ENCODE data around the gene CCDC148.
"Not testable (repeated sequence)": the region's sequence is repeated elsewhere in the genome, so short reads cannot be mapped to it uniquely, and the experiment has no call there.

CCDC148 gene

DNA sequence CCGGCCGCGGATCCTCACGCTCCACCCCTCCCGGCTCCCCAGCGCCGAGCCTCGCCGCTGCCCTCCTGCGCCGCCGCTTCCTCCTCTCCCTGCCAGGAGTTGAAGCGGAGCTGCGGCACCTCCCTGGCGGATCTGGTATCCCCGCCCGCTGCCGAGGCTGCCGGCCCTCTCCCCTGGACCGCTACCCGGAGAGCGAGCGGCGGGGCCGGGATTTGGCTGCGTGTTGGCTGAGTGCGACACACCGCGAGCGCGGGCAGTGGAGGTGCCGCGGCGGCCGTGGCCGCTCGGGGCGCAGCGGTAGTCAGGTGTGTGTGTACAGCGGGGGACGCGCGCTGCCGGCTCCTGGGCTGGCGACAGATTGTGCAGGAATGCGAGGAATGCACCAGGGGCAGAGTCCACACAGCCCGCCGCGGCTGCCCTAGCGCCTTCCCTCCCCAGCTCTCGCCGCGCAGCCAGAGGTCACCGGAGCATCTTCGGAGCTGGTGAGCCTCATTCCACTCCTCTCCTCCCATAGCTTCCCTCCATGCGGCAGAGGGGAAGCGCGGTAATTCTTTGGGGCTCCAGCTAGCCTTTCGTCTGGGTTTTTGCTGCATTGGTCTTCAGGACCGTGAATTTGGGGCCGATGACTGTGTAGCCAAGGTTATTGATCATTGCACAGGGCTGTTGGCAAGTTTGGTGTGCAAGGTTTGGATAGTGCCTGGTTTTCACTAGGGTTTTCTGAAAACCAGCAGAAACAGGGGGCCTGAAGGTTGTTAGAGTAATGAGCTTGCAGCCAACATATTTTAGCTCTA lies 1.5 kb upstream of the CCDC148 start:
- TF ChIP-seq, protein P1, sequence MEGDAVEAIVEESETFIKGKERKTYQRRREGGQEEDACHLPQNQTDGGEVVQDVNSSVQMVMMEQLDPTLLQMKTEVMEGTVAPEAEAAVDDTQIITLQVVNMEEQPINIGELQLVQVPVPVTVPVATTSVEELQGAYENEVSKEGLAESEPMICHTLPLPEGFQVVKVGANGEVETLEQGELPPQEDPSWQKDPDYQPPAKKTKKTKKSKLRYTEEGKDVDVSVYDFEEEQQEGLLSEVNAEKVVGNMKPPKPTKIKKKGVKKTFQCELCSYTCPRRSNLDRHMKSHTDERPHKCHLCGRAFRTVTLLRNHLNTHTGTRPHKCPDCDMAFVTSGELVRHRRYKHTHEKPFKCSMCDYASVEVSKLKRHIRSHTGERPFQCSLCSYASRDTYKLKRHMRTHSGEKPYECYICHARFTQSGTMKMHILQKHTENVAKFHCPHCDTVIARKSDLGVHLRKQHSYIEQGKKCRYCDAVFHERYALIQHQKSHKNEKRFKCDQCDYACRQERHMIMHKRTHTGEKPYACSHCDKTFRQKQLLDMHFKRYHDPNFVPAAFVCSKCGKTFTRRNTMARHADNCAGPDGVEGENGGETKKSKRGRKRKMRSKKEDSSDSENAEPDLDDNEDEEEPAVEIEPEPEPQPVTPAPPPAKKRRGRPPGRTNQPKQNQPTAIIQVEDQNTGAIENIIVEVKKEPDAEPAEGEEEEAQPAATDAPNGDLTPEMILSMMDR (IDR thresholded peaks at IDR 0.05; ENCODE audit: low read length, missing control alignments): no peak
- peak overlapping the region; percentile 76 for H3K4me3 ChIP-seq (replicated peaks; ENCODE audit: low read depth, low read length)
- peak; percentile 56 for DNase-seq (ENCODE audit: low read depth)

DNA sequence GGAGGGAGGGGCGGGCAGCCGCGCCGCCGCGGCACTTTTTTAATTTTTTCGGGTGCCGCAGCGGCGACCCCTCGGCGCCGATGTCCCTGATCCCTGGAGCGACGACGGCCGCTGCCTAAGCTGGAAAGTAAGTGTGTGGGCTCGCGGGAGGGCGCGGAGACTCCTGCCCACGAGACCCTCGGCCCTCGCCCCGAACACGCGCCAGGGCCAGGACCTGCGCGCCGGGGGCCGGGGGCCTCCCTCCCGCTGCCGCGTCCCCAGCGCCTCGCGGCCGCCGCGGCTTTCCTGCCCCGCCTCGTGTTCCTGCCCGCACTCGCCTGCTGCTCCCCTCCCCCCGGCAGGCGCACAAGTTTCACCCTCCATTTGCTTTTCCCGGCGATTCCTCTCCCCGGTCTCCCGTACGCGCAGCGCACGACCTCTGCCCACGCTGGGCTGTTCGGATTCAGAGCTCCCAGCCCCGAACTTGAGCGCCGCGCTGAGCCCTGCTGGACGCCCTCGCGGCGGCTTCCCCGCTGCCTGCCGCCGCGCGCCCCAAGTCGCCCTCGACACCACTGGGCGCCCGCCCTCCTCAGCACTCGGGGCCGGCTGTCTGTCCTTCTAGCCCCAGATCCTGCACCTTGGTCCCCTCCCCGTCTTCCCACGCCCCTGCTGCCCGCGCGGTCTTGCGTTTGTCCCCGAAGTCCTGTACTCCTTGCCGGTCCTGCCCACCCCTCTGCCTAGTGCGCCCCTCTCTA lies 706 bp upstream of the CCDC148 start:
- DNase-seq (ENCODE audit: low read depth): peak; percentile 65
- TF ChIP-seq, protein P1 (IDR thresholded peaks at IDR 0.05; ENCODE audit: low read length, missing control alignments): no peak
- H3K4me3 ChIP-seq (replicated peaks; ENCODE audit: low read depth, low read length): peak overlapping the region; percentile 76

DNA sequence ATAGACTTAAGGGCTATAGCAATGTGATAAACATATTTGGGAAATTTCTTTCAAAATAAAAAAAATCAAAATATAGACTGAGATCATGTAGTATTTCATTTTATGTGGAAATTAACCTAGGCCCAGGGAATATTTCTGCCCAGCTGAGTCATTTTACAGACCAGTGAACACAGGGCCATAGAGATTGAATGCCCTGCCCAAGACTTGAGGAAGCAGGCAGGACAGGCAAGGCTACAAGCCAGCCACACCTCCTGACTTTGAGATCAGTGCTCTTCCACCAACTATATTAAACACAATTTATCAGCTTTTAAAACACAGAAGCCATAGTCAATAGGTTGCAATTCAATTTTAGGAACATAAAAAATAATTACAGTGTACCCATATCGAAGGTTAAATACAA lies 12.9 kb downstream of the CCDC148 start:
- TF ChIP-seq, protein P1 (IDR thresholded peaks at IDR 0.05; ENCODE audit: low read length, missing control alignments): no peak
- no peak overlapping the region for H3K4me3 ChIP-seq (replicated peaks; ENCODE audit: low read depth, low read length)
- DNase-seq (ENCODE audit: low read depth): no peak

DNA sequence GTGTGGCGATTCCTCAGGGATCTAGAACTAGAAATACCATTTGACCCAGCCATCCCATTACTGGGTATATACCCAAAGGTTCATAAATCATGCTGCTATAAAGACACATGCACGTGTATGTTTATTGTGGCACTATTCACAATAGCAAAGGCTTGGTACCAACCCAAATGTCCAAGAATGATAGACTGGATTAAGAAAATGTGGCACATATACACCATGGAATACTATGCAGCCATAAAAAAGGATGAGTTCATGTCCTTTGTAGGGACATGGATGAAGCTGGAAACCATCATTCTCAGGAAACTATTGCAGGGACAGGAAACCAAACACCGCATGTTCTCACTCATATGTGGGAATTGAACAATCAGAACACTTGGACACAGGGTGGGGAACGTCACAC lies 17.5 kb downstream of the CCDC148 start:
- not testable (repeated sequence) for H3K4me3 ChIP-seq (replicated peaks; ENCODE audit: low read depth, low read length); DNase-seq (ENCODE audit: low read depth)

DNA sequence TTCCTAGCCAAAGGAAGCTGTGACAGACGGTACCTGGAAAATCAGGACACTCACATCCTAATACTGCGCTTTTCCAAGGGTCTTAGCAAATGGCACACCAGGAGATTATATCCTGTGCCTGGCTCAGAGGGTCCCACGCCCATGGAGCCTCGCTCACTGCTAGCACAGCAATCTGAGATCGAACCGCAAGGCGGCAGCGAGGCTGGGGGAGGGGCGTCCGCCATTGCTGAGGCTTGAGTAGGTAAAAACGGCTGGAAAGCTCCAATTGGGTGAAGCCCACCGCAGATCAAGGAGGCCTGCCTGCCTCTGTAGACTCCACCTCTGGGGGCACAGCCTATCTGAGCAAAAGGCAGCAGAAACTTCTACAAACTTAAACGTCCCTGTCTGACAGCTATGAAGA lies 22.8 kb downstream of the CCDC148 start:
- not testable (repeated sequence) for DNase-seq (ENCODE audit: low read depth); H3K4me3 ChIP-seq (replicated peaks; ENCODE audit: low read depth, low read length)

DNA sequence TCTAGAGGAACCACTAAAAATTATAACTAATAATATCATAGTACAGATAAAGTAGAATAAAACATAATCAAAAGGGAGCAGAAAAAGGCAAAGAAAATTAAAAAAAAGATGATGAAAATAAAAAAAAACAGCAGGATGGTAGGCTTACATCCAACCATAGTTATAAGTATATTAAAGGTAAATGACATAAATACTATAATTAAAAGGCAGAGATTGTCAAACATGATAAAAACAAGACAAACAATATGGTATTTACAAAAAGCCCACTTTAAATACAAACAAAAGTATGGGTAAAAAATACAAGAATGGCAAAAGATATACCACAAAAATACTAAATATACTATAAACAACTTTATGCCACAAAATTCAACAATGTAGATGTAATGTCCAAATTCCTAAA lies 24.4 kb downstream of the CCDC148 start:
- DNase-seq (ENCODE audit: low read depth): no peak
- H3K4me3 ChIP-seq (replicated peaks; ENCODE audit: low read depth, low read length): no peak overlapping the region
- TF ChIP-seq, protein P1 (IDR thresholded peaks at IDR 0.05; ENCODE audit: low read length, missing control alignments): no peak

DNA sequence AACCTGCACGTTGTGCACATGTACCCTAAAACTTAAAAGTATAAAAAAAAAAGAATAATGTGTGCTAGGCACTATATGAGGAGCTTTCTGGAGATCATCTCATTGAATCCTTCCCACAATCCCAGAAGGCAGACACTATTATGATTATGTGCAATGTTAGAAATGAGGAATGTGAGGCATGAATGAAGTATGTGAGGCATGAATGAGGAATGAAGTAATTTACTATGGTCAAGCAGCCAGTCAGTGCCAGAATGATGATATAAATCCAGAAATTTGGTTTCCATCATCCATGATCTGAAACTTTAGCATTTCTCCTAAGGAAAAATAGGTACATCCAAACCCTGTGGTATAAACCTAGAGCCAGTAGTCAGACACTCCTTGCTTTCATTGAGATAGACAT lies 42.0 kb downstream of the CCDC148 start:
- H3K4me3 ChIP-seq (replicated peaks; ENCODE audit: low read depth, low read length): no peak overlapping the region
- TF ChIP-seq, protein P1 (IDR thresholded peaks at IDR 0.05; ENCODE audit: low read length, missing control alignments): no peak
- DNase-seq (ENCODE audit: low read depth): peak; percentile 42

DNA sequence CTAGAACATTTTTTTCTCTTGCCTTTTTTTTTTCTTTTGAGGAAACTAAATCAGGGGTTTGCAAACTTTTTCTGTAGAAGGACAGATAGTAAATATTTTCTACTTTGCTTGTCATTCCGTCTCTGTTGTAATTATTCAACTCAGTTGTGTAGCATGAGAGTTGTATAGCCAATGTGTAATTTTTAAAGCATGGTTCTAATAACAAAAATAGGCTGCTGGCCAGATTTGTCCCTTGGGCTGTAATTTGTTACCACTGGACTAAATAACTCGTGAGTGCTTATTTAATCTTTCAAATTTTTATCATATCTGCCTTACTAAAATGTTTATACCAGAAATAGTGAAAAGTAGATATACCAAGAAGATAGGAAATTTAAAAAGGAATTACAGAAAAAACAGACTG lies 43.0 kb downstream of the CCDC148 start:
- TF ChIP-seq, protein P1 (IDR thresholded peaks at IDR 0.05; ENCODE audit: low read length, missing control alignments): no peak
- no peak for DNase-seq (ENCODE audit: low read depth)
- H3K4me3 ChIP-seq (replicated peaks; ENCODE audit: low read depth, low read length): no peak overlapping the region

Data from fibroblast of pulmonary artery (primary cell).